GM12878 (cell line): Measurements from ENCODE around the gene PITPNC1. TPM values are rescaled to one million over a fixed set of nuclear protein-coding genes. Genes with fewer than 3 reads are reported as not detected.

Experiments
- ATAC-seq: fragments of 200-7000 bp; cut with Tn5 transposase; 3 replicates; pipeline ENCODE4 v1.9.1; 2020; ENCODE audit warnings: mild to moderate bottlenecking, moderate library complexity
- BruUV-seq: library from RNA; stranded (reverse); fragments of 400-500 nt; replicated peaks from 2 replicates; lab custom pipeline; 2021; lab: Mats Ljungman, UMichigan
- CTCF ChIA-PET: fragments of 300-600 bp; sonication (Branson Sonifier 250); formaldehyde crosslinking; extraction: SDS; loops from one replicate; lab custom pipeline; 2021; ENCODE audit warnings: inconsistent platforms; lab: Yijun Ruan, JAX
- POLR2A ChIA-PET: fragments of 350-600 bp; formaldehyde crosslinking; extraction: SDS; loops from one replicate; lab custom pipeline; 2021; ENCODE audit warnings: inconsistent platforms; lab: Charles Lee
- RAD21 ChIA-PET: fragments of 300-600 bp; sonication (Branson Sonifier 250); formaldehyde crosslinking; loops from one replicate; lab custom pipeline; 2023; ENCODE audit warnings: antibody characterized with exemption; ENCODE audit not compliant: unreplicated experiment; lab: Charles Lee
- SMC1A ChIA-PET: fragments of 300-600 bp; sonication (Branson Sonifier 250); formaldehyde crosslinking; loops from one replicate; lab custom pipeline; 2023; ENCODE audit not compliant: unreplicated experiment, uncharacterized antibody; lab: Charles Lee
- DNase-seq: peaks from one replicate; pipeline ENCODE4 v3.0.0-alpha.2; 2011; ENCODE audit warnings: low read depth, low spot score
- FAIRE-seq: peaks from 3 replicates; lab custom pipeline; 2011; peaks lifted over from hg19 to GRCh38; lab: Jason Lieb, UNC
- H2AFZ ChIP-seq: 2 replicates; pipeline ENCODE4 v1.6.0; 2011; ENCODE audit warnings: low read depth, low read length, control low read depth; ENCODE audit not compliant: control insufficient read depth
- H3K27ac ChIP-seq: 2 replicates; pipeline ENCODE4 v1.5.1; 2011; ENCODE audit warnings: control low read depth; ENCODE audit not compliant: control insufficient read depth, insufficient read depth
- H3K27me3 ChIP-seq, 2 experiments: replicated peaks in 1 of 2; 2 replicates each; pipeline versions ENCODE4 v1.6.0 to v1.6.1; 2011; ENCODE audit warnings: low read length in 1 of 2; ENCODE audit not compliant: control insufficient read depth in 2 of 2, insufficient read depth in 2 of 2
- H3K36me3 ChIP-seq, 2 experiments: 2 replicates each; pipeline ENCODE4 v1.5.1; 2011; ENCODE audit warnings: low read length in 1 of 2; ENCODE audit not compliant: control insufficient read depth in 2 of 2, insufficient read depth in 2 of 2
- H3K4me1 ChIP-seq: 2 replicates; pipeline ENCODE4 v1.6.1; 2011; ENCODE audit warnings: mild to moderate bottlenecking, low read length, moderate library complexity, mixed read lengths; ENCODE audit not compliant: control insufficient read depth, insufficient read depth
- H3K4me2 ChIP-seq: 2 replicates; pipeline ENCODE4 v1.6.0; 2011; ENCODE audit warnings: control low read depth; ENCODE audit not compliant: control insufficient read depth, insufficient read depth
- H3K4me3 ChIP-seq: fragments of 200-600 bp; sonication (generic); 2 replicates; pipeline ENCODE4 v1.5.1; 2016
- H3K79me2 ChIP-seq: 2 replicates; pipeline ENCODE4 v1.6.0; 2011; ENCODE audit warnings: low read length; ENCODE audit not compliant: control insufficient read depth, insufficient read depth
- H3K9ac ChIP-seq: 2 replicates; pipeline ENCODE4 v1.8.0; 2011; ENCODE audit warnings: low read length, control low read depth, mixed read lengths; ENCODE audit not compliant: control insufficient read depth, insufficient read depth
- H3K9me3 ChIP-seq: replicated peaks from 3 replicates; pipeline ENCODE4 v1.5.1; 2011; ENCODE audit warnings: mild to moderate bottlenecking, low read length; ENCODE audit not compliant: control insufficient read depth, insufficient read depth
- H4K20me1 ChIP-seq: 2 replicates; pipeline ENCODE4 v1.6.0; 2011; ENCODE audit not compliant: control insufficient read depth, insufficient read depth
- EP300 ChIP-seq, 2 experiments: fragments of 150-350 bp in 1 of 2; IDR thresholded peaks; 2 replicates each; pipeline ENCODE4 v1.6.1; 2011 to 2012; ENCODE audit warnings: low read depth in 2 of 2, low read length in 2 of 2, borderline replicate concordance in 1 of 2, improper control_type of control experiment in 1 of 2, inconsistent platforms in 1 of 2; ENCODE audit not compliant: control insufficient read depth in 1 of 2
- GATAD2B ChIP-seq: fragments of 450-650 bp; conservative IDR thresholded peaks from 2 replicates; pipeline ENCODE4 v1.6.1; 2017; ENCODE audit warnings: low read depth, mild to moderate bottlenecking, moderate library complexity
- IKZF2 ChIP-seq, 2 experiments: fragments of 450-650 bp; IDR thresholded peaks; 2 replicates each; pipeline ENCODE4 v1.6.1; 2017; ENCODE audit warnings: mild to moderate bottlenecking in 2 of 2, moderate library complexity in 2 of 2
- NBN ChIP-seq: fragments of 450-650 bp; IDR thresholded peaks from 2 replicates; pipeline ENCODE4 v1.6.1; 2016
- SIN3A ChIP-seq: IDR thresholded peaks from 2 replicates; pipeline ENCODE4 v1.6.1; 2012; ENCODE audit warnings: low read depth, low read length, improper control_type of control experiment
- ZNF274 ChIP-seq: IDR thresholded peaks from one replicate; pipeline ENCODE4 v1.8.0; 2011; ENCODE audit not compliant: insufficient read length, insufficient read depth
- WGBS: methylation state at CpG from one replicate; pipeline ENCODE4 v1.1.6; 2016; ENCODE audit warnings: low lambda C conversion rate; ENCODE audit not compliant: insufficient replicate concordance, insufficient coverage; ENCODE audit errors: missing lambda C conversion rate; 5-methylcytosine and 5-hydroxymethylcytosine counted together
- in situ Hi-C: fragments of 300-500 bp; cut with MboI; formaldehyde crosslinking; loops from 9 replicates; pipeline ENCODE4 v1.14.3; 2018; ENCODE audit warnings: mixed read lengths
- intact Hi-C: fragments of 100-400 bp; cut with micrococcal nuclease; formaldehyde crosslinking; loops from one replicate; pipeline ENCODE4 v1.14.2; 2022; ENCODE audit not compliant: unreplicated experiment
- polyA plus RNA-seq, 11 experiments: library from polyadenylated mRNA; depleted of rRNA in 4 of 11; unstranded in 6 of 11; stranded (reverse) in 5 of 11; fragments of >200 nt; fragmentation: Nextera tagmentation in 4 of 11; fragmentation: Illumina TruSeq in 1 of 11; extraction: Ambion mirVana in 4 of 11; extraction: Trizol in 1 of 11; gene quantifications; 1 replicate in 1 of 11; 2 replicates in 10 of 11; pipeline versions ENCODE4 v1.2.1 to v1.2.3, GENCODE V29; 2011 to 2016; ENCODE audit warnings: inconsistent platforms in 2 of 11, missing spikeins in 2 of 11, low read depth in 1 of 11
- total RNA-seq, 4 experiments: library from RNA; depleted of rRNA in 3 of 4; stranded (reverse); fragments of >200 nt in 3 of 4; fragmentation: Illumina TruSeq in 1 of 4; extraction: Trizol in 1 of 4; gene quantifications; 2 replicates each; pipeline versions ENCODE4 v1.2.1 to v1.2.3, GENCODE V29; 2013 to 2021
- TF ChIP-seq, protein P1 (sequence below): fragments of 450-650 bp; IDR thresholded peaks from 2 replicates; pipeline ENCODE4 v1.6.1; 2016; ENCODE audit warnings: mild to moderate bottlenecking
- TF ChIP-seq, protein P2 (sequence below): IDR thresholded peaks from 2 replicates; pipeline ENCODE4 v1.6.1; 2011; ENCODE audit warnings: low read depth, low read length, improper control_type of control experiment, borderline replicate concordance
- TF ChIP-seq, protein P3 (sequence below): fragments of 450-650 bp; IDR thresholded peaks from 2 replicates; pipeline ENCODE4 v1.6.1; 2017; ENCODE audit warnings: mild to moderate bottlenecking, moderate library complexity
- TF ChIP-seq, protein P4 (sequence below): IDR thresholded peaks from 2 replicates; pipeline ENCODE4 v1.6.1; 2012; ENCODE audit warnings: low read length, inconsistent platforms
- TF ChIP-seq, protein P5 (sequence below): fragments of 450-650 bp; formaldehyde crosslinking; IDR thresholded peaks from 2 replicates; pipeline ENCODE4 v1.4.0; 2020; ENCODE audit warnings: mild to moderate bottlenecking, moderate library complexity

PITPNC1 gene
- total and polyA plus RNA-seq, 10 of the 15 experiments (the other 5 are each of a cell fraction or from before 2014, with no cell fraction given), result 12.2 to 62.4 (median 47.3) TPM

DNA sequence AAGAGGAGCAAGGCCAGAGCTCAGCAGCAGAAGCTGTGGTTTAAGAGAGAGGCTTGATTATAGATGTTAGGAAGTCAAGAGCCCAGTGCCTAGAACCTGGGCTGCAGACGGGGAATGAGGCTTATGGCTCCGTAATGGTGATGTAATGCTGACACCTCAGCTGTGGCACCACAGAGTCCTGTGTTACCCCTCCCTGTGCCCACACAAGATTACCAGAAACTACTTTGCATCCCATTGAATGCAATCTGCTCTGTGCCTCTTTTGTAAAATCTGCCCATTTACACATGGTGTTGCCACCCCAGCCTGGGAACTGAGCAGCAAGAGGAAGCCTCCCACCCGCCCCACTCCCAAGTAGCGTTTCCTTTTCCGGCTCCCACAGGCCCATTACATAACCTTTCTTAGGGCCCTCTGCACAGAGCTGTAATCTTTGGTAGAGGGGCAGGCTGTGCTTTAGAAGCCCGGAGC, 57.0 kb downstream of the PITPNC1 start:
- no peak for FAIRE-seq
- peak; percentile 68 for ATAC-seq
- in situ Hi-C loops, result loop anchor here (25.0 kb wide), 1 partner anchor 722 kb away; no protein-coding TSS in a partner anchor
- intact Hi-C loops, result loop anchor here (5.0 kb wide), 1 partner anchor 42 kb away; no protein-coding TSS in a partner anchor
- CTCF ChIA-PET, result interaction anchor here (0.7 to 3.6 kb wide), 3 partner anchors 41 to 54 kb away, joined by 3 to 13 read pairs (median 4); no protein-coding TSS in a partner anchor
- Histone ChIP-seq H2AFZ (no peak overlapping the region), H3K4me2 (no peak overlapping the region), H3K4me1 (peaks cover 29% of the 10 kb centered on the region), H3K27ac (peak overlapping the region; percentile 18; the same call in 1 of the 2 replicates), H3K79me2 (peaks cover 24% of the 10 kb centered on the region), H3K36me3 (peaks cover 0 to 8% of the 10 kb centered on the region in 2 experiments; a peak in 1 of 4 replicates), H4K20me1 (no peaks in the 10 kb centered on the region), H3K9me3 (no peaks in the 10 kb centered on the region; the same call in 2 of the 3 replicates), H3K9ac (no peak overlapping the region), H3K27me3 (no peaks in the 10 kb centered on the region), H3K4me3 (no peak overlapping the region)
- BruUV-seq, result no TSS peak
- 35% methylated on average over 6 of the region's 6 CpGs for WGBS
- no peak for DNase-seq
- RAD21 ChIA-PET, result interaction anchor here (0.5 to 1.1 kb wide), 3 partner anchors 41 to 69 kb away, joined by 3 to 4 read pairs (median 3); no protein-coding TSS in a partner anchor
- SMC1A ChIA-PET, result interaction anchor here (1.4 to 1.7 kb wide), 3 partner anchors 42 to 83 kb away, joined by 4 to 5 read pairs (median 4); no protein-coding TSS in a partner anchor
- POLR2A ChIA-PET, result no interaction called here
- TF ChIP-seq, protein P1, sequence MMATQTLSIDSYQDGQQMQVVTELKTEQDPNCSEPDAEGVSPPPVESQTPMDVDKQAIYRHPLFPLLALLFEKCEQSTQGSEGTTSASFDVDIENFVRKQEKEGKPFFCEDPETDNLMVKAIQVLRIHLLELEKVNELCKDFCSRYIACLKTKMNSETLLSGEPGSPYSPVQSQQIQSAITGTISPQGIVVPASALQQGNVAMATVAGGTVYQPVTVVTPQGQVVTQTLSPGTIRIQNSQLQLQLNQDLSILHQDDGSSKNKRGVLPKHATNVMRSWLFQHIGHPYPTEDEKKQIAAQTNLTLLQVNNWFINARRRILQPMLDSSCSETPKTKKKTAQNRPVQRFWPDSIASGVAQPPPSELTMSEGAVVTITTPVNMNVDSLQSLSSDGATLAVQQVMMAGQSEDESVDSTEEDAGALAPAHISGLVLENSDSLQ, result no peak
- TF ChIP-seq, protein P2, sequence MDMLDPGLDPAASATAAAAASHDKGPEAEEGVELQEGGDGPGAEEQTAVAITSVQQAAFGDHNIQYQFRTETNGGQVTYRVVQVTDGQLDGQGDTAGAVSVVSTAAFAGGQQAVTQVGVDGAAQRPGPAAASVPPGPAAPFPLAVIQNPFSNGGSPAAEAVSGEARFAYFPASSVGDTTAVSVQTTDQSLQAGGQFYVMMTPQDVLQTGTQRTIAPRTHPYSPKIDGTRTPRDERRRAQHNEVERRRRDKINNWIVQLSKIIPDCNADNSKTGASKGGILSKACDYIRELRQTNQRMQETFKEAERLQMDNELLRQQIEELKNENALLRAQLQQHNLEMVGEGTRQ, result no peak
- TF ChIP-seq IKZF2 (IDR thresholded peaks at IDR 0.05), result no peak
- TF ChIP-seq GATAD2B, result 0 out of 2 replicates have a peak, but pooled peaks have one; percentile 26
- TF ChIP-seq NBN, result no peak
- TF ChIP-seq, protein P3, sequence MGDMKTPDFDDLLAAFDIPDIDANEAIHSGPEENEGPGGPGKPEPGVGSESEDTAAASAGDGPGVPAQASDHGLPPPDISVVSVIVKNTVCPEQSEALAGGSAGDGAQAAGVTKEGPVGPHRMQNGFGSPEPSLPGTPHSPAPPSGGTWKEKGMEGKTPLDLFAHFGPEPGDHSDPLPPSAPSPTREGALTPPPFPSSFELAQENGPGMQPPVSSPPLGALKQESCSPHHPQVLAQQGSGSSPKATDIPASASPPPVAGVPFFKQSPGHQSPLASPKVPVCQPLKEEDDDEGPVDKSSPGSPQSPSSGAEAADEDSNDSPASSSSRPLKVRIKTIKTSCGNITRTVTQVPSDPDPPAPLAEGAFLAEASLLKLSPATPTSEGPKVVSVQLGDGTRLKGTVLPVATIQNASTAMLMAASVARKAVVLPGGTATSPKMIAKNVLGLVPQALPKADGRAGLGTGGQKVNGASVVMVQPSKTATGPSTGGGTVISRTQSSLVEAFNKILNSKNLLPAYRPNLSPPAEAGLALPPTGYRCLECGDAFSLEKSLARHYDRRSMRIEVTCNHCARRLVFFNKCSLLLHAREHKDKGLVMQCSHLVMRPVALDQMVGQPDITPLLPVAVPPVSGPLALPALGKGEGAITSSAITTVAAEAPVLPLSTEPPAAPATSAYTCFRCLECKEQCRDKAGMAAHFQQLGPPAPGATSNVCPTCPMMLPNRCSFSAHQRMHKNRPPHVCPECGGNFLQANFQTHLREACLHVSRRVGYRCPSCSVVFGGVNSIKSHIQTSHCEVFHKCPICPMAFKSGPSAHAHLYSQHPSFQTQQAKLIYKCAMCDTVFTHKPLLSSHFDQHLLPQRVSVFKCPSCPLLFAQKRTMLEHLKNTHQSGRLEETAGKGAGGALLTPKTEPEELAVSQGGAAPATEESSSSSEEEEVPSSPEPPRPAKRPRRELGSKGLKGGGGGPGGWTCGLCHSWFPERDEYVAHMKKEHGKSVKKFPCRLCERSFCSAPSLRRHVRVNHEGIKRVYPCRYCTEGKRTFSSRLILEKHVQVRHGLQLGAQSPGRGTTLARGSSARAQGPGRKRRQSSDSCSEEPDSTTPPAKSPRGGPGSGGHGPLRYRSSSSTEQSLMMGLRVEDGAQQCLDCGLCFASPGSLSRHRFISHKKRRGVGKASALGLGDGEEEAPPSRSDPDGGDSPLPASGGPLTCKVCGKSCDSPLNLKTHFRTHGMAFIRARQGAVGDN, result no peak
- TF ChIP-seq, protein P4, sequence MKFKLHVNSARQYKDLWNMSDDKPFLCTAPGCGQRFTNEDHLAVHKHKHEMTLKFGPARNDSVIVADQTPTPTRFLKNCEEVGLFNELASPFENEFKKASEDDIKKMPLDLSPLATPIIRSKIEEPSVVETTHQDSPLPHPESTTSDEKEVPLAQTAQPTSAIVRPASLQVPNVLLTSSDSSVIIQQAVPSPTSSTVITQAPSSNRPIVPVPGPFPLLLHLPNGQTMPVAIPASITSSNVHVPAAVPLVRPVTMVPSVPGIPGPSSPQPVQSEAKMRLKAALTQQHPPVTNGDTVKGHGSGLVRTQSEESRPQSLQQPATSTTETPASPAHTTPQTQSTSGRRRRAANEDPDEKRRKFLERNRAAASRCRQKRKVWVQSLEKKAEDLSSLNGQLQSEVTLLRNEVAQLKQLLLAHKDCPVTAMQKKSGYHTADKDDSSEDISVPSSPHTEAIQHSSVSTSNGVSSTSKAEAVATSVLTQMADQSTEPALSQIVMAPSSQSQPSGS, result no peak
- no peak for TF ChIP-seq SIN3A
- TF ChIP-seq, protein P5, sequence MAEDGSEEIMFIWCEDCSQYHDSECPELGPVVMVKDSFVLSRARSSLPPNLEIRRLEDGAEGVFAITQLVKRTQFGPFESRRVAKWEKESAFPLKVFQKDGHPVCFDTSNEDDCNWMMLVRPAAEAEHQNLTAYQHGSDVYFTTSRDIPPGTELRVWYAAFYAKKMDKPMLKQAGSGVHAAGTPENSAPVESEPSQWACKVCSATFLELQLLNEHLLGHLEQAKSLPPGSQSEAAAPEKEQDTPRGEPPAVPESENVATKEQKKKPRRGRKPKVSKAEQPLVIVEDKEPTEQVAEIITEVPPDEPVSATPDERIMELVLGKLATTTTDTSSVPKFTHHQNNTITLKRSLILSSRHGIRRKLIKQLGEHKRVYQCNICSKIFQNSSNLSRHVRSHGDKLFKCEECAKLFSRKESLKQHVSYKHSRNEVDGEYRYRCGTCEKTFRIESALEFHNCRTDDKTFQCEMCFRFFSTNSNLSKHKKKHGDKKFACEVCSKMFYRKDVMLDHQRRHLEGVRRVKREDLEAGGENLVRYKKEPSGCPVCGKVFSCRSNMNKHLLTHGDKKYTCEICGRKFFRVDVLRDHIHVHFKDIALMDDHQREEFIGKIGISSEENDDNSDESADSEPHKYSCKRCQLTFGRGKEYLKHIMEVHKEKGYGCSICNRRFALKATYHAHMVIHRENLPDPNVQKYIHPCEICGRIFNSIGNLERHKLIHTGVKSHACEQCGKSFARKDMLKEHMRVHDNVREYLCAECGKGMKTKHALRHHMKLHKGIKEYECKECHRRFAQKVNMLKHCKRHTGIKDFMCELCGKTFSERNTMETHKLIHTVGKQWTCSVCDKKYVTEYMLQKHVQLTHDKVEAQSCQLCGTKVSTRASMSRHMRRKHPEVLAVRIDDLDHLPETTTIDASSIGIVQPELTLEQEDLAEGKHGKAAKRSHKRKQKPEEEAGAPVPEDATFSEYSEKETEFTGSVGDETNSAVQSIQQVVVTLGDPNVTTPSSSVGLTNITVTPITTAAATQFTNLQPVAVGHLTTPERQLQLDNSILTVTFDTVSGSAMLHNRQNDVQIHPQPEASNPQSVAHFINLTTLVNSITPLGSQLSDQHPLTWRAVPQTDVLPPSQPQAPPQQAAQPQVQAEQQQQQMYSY (CRISPR knock-in tag), result no peak
- TF ChIP-seq EP300 (IDR thresholded peaks at IDR 0.05; ENCODE audit: borderline replicate concordance in 1 of 2, control insufficient read depth in 1 of 2, low read depth in 2 of 2, low read length in 2 of 2), result no peak
- TF ChIP-seq ZNF274, result no peak
